Left lung (tissue), 10 donors: Measurements from ENCODE around the gene LAMA3. TPM values are rescaled to one million over a fixed set of nuclear protein-coding genes. Genes with fewer than 3 reads are reported as not detected.
A peak's percentile ranks its signal among the peaks of the same experiment; 100 is the strongest.

Experiments used
- ATAC-seq: fragments of 200-7000 bp; cut with Tn5 transposase; one replicate; pipeline ENCODE4 v1.9.1; 2020; ENCODE audit warnings: moderate library complexity
- DNase-seq, 4 donors: peaks; one replicate each; pipeline ENCODE4 v3.0.0-alpha.2; 2013 to 2020
- H3K27ac ChIP-seq, 2 donors: fragments of 200-600 bp; sonication (generic) in 1 of 2; one replicate each; pipeline versions ENCODE4 v1.5.0 to v1.8.0; 2020 to 2021
- H3K27me3 ChIP-seq, 2 donors: fragments of 200-600 bp; sonication (generic) in 1 of 2; one replicate each; pipeline versions ENCODE4 v1.5.0 to v1.8.0; 2020 to 2021
- H3K36me3 ChIP-seq, 2 donors: fragments of 200-600 bp; sonication (generic) in 1 of 2; one replicate each; pipeline versions ENCODE4 v1.5.0 to v1.8.0; 2020 to 2021
- H3K4me1 ChIP-seq, 2 donors: fragments of 200-600 bp; one replicate each; pipeline ENCODE4 v1.8.0; 2021
- H3K4me3 ChIP-seq, 2 donors: fragments of 200-600 bp; sonication (generic) in 1 of 2; one replicate each; pipeline versions ENCODE4 v1.5.0 to v1.8.0; 2020 to 2021; ENCODE audit warnings: mild to moderate bottlenecking in 1 of 2
- H3K9me3 ChIP-seq, 2 donors: fragments of 200-600 bp; sonication (generic) in 1 of 2; one replicate each; pipeline versions ENCODE4 v1.5.0 to v1.8.0; 2020 to 2021
- CTCF ChIP-seq, 2 donors: fragments of 200-600 bp; sonication (generic) in 1 of 2; IDR thresholded peaks; one replicate each; pipeline versions ENCODE4 v1.5.0 to v1.8.0; 2021; ENCODE audit warnings: antibody characterized with exemption in 2 of 2
- intact Hi-C, 2 donors: fragments of 100-400 bp; cut with DNase I; formaldehyde crosslinking; loops; one replicate each; pipeline versions ENCODE4 v1.11.2 to v1.14.2; 2022
- polyA plus RNA-seq, 6 donors: library from polyadenylated mRNA; unstranded; fragments of 120-200 nt; gene quantifications; one replicate each; pipeline ENCODE4 v1.2.1, GENCODE V29; 2013; ENCODE audit not compliant: insufficient read length in 6 of 6
- total RNA-seq, 2 donors: library from RNA; stranded (reverse); fragmentation: NEBNext Ultra II Directional; extraction: Animal tissue kit (Norgen Biotek cat#: 25700); gene quantifications; one replicate each; pipeline ENCODE4 v1.2.1, GENCODE V29; 2021
- donor health status: DM: no; HTN: yes; CAD: no.
- donor health status: DM: no; HTN: no; CAD: no.

LAMA3 gene
- total and polyA plus RNA-seq, 8 donors = 42.8 to 207 (median 140) TPM

GRCh38 chr18:23970161-23971096, 281.2 kb downstream of the LAMA3 start:
- ATAC-seq (peak; percentile 14), DNase-seq (no peak)
- no peak for TF ChIP-seq CTCF (IDR thresholded peaks at IDR 0.05)
- Histone ChIP-seq H3K4me1 (peaks cover 0 to 5% of the 10 kb centered on the region in 2 donors), H3K27ac (no peak overlapping the region), H3K36me3 (no peaks in the 10 kb centered on the region), H3K4me3 (no peak overlapping the region), H3K27me3 (no peaks in the 10 kb centered on the region), H3K9me3 (no peaks in the 10 kb centered on the region)
- intact Hi-C loops = no loop called here

- peaks cover 0 to 5% of the 10 kb centered on the region in 2 donors for H3K4me1 ChIP-seq
- DNase-seq = no peak
- no peaks in the 10 kb centered on the region for H3K27me3 ChIP-seq
- H3K27ac ChIP-seq = no peak overlapping the region
- H3K4me3 ChIP-seq = no peak overlapping the region
- no peak for TF ChIP-seq CTCF (IDR thresholded peaks at IDR 0.05)
- intact Hi-C loops = no loop called here
- no peak for ATAC-seq
- H3K36me3 ChIP-seq = no peaks in the 10 kb centered on the region
- H3K9me3 ChIP-seq = no peaks in the 10 kb centered on the region
These were observed 281.8 kb downstream of the LAMA3 start for GRCh38 chr18:23971097-23971440.

GRCh38 chr18:23971666-23972230, 282.5 kb downstream of the LAMA3 start:
- no peak overlapping the region for H3K27ac ChIP-seq
- ATAC-seq = no peak
- H3K27me3 ChIP-seq = no peaks in the 10 kb centered on the region

GRCh38 chr18:23972453-23972852, 283.2 kb downstream of the LAMA3 start:
- intact Hi-C loops = no loop called here
- no peak for DNase-seq
- Histone ChIP-seq H3K4me3 (no peak overlapping the region), H3K27ac (no peak overlapping the region), H3K4me1 (peaks cover 0 to under 1% of the 10 kb centered on the region in 2 donors), H3K27me3 (no peaks in the 10 kb centered on the region), H3K36me3 (no peaks in the 10 kb centered on the region), H3K9me3 (no peaks in the 10 kb centered on the region)
- ATAC-seq = no peak
- no peak for TF ChIP-seq CTCF (IDR thresholded peaks at IDR 0.05)

More at GRCh38 chr18:23971666-23972230, 282.5 kb downstream of the LAMA3 start:
- Histone ChIP-seq H3K4me3 (no peak overlapping the region), H3K36me3 (no peaks in the 10 kb centered on the region), H3K4me1 (peaks cover 0 to 5% of the 10 kb centered on the region in 2 donors), H3K9me3 (no peaks in the 10 kb centered on the region)
- no peak for DNase-seq
- TF ChIP-seq CTCF (IDR thresholded peaks at IDR 0.05) = no peak
- intact Hi-C loops = no loop called here

GRCh38 chr18:23977103-23977502, 287.9 kb downstream of the LAMA3 start:
- no peak for TF ChIP-seq CTCF (IDR thresholded peaks at IDR 0.05)
- Histone ChIP-seq H3K27me3 (no peaks in the 10 kb centered on the region), H3K27ac (no peak overlapping the region), H3K9me3 (no peaks in the 10 kb centered on the region), H3K4me3 (no peak overlapping the region), H3K36me3 (no peaks in the 10 kb centered on the region), H3K4me1 (no peaks in the 10 kb centered on the region)
- DNase-seq = no peak
- ATAC-seq = no peak
- intact Hi-C loops = no loop called here
